ENCODE data around the gene TRA2B. TPM values are rescaled to one million over a fixed set of nuclear protein-coding genes. Genes with fewer than 3 reads are reported as not detected.
"Not testable (repeated sequence)": the region's sequence is repeated elsewhere in the genome, so short reads cannot be mapped to it uniquely, and the experiment has no call there.

Gene TRA2B
- total RNA-seq, 1 donor from 2014 or later: 205 TPM

DNA sequence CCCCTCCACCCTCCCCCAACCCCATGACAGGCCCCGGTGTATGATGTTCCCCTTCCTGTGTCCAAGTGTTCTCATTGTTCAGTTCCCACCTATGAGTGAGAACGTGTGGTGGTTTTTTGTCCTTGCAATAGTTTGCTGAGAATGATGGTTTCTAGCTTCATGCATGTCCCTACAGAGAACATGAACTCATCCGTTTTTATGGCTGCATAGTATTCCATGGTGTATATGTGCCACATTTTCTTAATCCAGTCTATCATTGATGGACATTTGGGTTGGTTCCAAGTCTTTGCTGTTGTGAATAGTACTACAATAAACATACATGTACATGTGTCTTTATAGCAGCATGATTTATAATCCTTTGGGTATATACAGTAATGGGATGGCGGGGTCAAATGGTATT, 27.9 kb downstream of the TRA2B start:
- not testable (repeated sequence) for DNase-seq (ENCODE audit: low spot score, unreplicated experiment); H3K4me1 Mint-ChIP-seq (ENCODE audit: low read depth); H3K4me3 Mint-ChIP-seq (ENCODE audit: low read depth); H3K36me3 Mint-ChIP-seq (ENCODE audit: insufficient read depth); H3K27me3 Mint-ChIP-seq; H3K9me3 Mint-ChIP-seq (ENCODE audit: low read depth); H3K27ac Mint-ChIP-seq

- H3K27ac Mint-ChIP-seq: no peak overlapping the region
- no peaks in the 10 kb centered on the region for H3K36me3 Mint-ChIP-seq (ENCODE audit: insufficient read depth)
- no peaks in the 10 kb centered on the region for H3K4me1 Mint-ChIP-seq (ENCODE audit: low read depth)
- no peak overlapping the region for H3K4me3 Mint-ChIP-seq (ENCODE audit: low read depth)
- no peak for DNase-seq (ENCODE audit: low spot score, unreplicated experiment)
- H3K27me3 Mint-ChIP-seq: no peaks in the 10 kb centered on the region
- H3K9me3 Mint-ChIP-seq (ENCODE audit: low read depth): no peaks in the 10 kb centered on the region
- TF ChIP-seq CTCF (IDR thresholded peaks at IDR 0.05; ENCODE audit: unreplicated experiment): no peak
Observed at GRCh38 chr3:185900228-185900627, 37.6 kb downstream of the TRA2B start.

- Mint-ChIP-seq H3K27ac (no peak overlapping the region), H3K9me3 (ENCODE audit: low read depth) (no peaks in the 10 kb centered on the region), H3K36me3 (ENCODE audit: insufficient read depth) (no peaks in the 10 kb centered on the region), H3K4me1 (ENCODE audit: low read depth) (no peaks in the 10 kb centered on the region), H3K27me3 (no peaks in the 10 kb centered on the region), H3K4me3 (ENCODE audit: low read depth) (no peak overlapping the region)
- DNase-seq (ENCODE audit: low spot score, unreplicated experiment): no peak
- TF ChIP-seq CTCF (IDR thresholded peaks at IDR 0.05; ENCODE audit: unreplicated experiment): no peak
Observed at GRCh38 chr3:185896636-185897035, 41.2 kb downstream of the TRA2B start.

DNA sequence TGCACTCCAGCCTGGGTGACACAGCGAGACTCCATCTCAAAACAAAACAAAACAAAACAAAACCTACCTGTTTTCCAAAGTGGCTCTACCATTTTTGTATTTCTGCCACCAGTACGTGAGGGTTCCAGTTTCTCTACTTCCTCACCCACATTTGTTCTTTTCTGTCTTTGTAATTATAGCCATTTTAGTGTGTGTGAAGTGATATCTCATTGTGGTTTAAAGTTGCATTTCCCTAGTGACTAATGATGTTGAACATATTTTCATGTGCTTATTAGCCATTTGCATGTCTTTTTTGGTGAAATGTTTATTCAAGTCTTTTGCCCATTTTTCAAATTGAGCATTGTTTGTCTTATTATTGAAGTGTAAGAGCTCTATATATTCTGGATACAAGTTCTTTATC, 50.7 kb downstream of the TRA2B start:
- no peak overlapping the region for H3K27ac Mint-ChIP-seq
- no peaks in the 10 kb centered on the region for H3K36me3 Mint-ChIP-seq (ENCODE audit: insufficient read depth)
- no peak for DNase-seq (ENCODE audit: low spot score, unreplicated experiment)
- TF ChIP-seq CTCF (IDR thresholded peaks at IDR 0.05; ENCODE audit: unreplicated experiment): no peak
- no peaks in the 10 kb centered on the region for H3K4me1 Mint-ChIP-seq (ENCODE audit: low read depth)
- no peaks in the 10 kb centered on the region for H3K9me3 Mint-ChIP-seq (ENCODE audit: low read depth)
- H3K4me3 Mint-ChIP-seq (ENCODE audit: low read depth): no peak overlapping the region
- no peaks in the 10 kb centered on the region for H3K27me3 Mint-ChIP-seq

- no peak overlapping the region for H3K27ac Mint-ChIP-seq
Observed at GRCh38 chr3:185884641-185885040, 53.2 kb downstream of the TRA2B start.

More at GRCh38 chr3:185884641-185885040, 53.2 kb downstream of the TRA2B start:
- TF ChIP-seq CTCF (IDR thresholded peaks at IDR 0.05; ENCODE audit: unreplicated experiment): no peak
- DNase-seq (ENCODE audit: low spot score, unreplicated experiment): no peak
- H3K27me3 Mint-ChIP-seq: peaks cover 3% of the 10 kb centered on the region
- H3K36me3 Mint-ChIP-seq (ENCODE audit: insufficient read depth): no peaks in the 10 kb centered on the region
- H3K4me1 Mint-ChIP-seq (ENCODE audit: low read depth): no peaks in the 10 kb centered on the region
- H3K9me3 Mint-ChIP-seq (ENCODE audit: low read depth): no peaks in the 10 kb centered on the region
- no peak overlapping the region for H3K4me3 Mint-ChIP-seq (ENCODE audit: low read depth)
